Gastrocnemius medialis (tissue), 4 donors: ENCODE data around the gene FOLR3.

ENCODE experiments used
- CTCF ChIP-seq, 5 experiments: fragments of 450-650 bp in 3 of 5; fragments of 200-600 bp in 2 of 5; sonication (generic) in 2 of 5; IDR thresholded peaks in 4 of 5; conservative IDR thresholded peaks in 1 of 5; 1 replicate in 4 of 5; 2 replicates in 1 of 5; pipeline ENCODE4 v1.5.1; 2016 to 2019; ENCODE audit warnings: antibody characterized with exemption in 5 of 5, mild to moderate bottlenecking in 3 of 5, moderate library complexity in 3 of 5
- POLR2A ChIP-seq, 2 donors: fragments of 450-650 bp; IDR thresholded peaks; one replicate each; pipeline ENCODE4 v1.6.1; 2017; ENCODE audit warnings: antibody characterized with exemption in 2 of 2, mild to moderate bottlenecking in 2 of 2, moderate library complexity in 2 of 2

DNA sequence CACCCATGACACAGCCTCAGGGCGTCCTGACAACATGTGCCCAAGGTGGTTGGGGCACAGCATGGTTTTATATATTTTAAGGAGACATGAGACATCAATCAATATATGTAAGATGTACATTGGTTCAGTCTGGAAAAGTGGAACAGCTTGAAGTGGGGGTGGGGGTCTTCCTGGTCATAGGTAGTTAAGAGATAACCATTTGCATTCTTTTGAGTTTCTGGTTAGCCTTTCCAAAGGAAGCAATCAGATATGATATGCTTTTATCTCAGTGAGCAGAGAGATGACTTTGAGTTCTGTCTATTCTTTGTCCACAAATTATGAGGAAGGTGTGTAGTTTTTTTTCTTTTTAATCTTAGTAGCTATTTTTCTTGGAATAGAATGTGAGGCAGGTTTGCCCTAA, 12.9 kb upstream of the FOLR3 start:
- TF ChIP-seq POLR2A (IDR thresholded peaks at IDR 0.05) (no peak), CTCF (IDR thresholded peaks at IDR 0.05 in 4 of 5, conservative IDR thresholded peaks at IDR 0.05 in 1 of 5) (no peak)
